T-helper 17 cell (primary cell): ENCODE results near the gene KHSRP. TPM values are rescaled to one million over a fixed set of nuclear protein-coding genes. Genes with fewer than 3 reads are reported as not detected.

Source experiments
- ATAC-seq: fragments of 150-1000 bp; cut with Tn5 transposase; 2 replicates; pipeline ENCODE4 v1.10.0; 2021; ENCODE audit warnings: mild to moderate bottlenecking, moderate library complexity
- DNase-seq, 3 donors: peaks; one replicate each; pipeline versions ENCODE4 v3.0.0 to v3.0.0-alpha.2; 2020 to 2021
- H3K9me3 ChIP-seq: one replicate; pipeline ENCODE4 v1.7.0; 2013; ENCODE audit warnings: low read length, mild to moderate bottlenecking; ENCODE audit not compliant: control insufficient read depth, poor library complexity, severe bottlenecking
- H3K27ac Mint-ChIP-seq: one replicate; pipeline ENCODE4 v1.8.0; 2022; ENCODE audit warnings: mild to moderate bottlenecking, moderate library complexity, mixed read lengths
- H3K27me3 Mint-ChIP-seq: one replicate; pipeline ENCODE4 v1.8.0; 2022; ENCODE audit warnings: mixed read lengths
- H3K36me3 Mint-ChIP-seq: one replicate; pipeline ENCODE4 v1.8.0; 2022; ENCODE audit warnings: low read depth, mixed read lengths
- H3K4me1 Mint-ChIP-seq: one replicate; pipeline ENCODE4 v1.8.0; 2022; ENCODE audit warnings: mild to moderate bottlenecking, mixed read lengths
- H3K4me3 Mint-ChIP-seq: one replicate; pipeline ENCODE4 v1.8.0; 2022; ENCODE audit warnings: mild to moderate bottlenecking, moderate library complexity, mixed read lengths
- total RNA-seq, 4 donors: library from RNA in 2 of 4; stranded (reverse) in 2 of 4; gene quantifications; one replicate each; pipeline ENCODE4 v1.2.3 and lab custom pipeline; 2022 to 2026

KHSRP gene
- total RNA-seq, 2 donors from 2014 or later: 138 to 164 TPM

GRCh38 chr19:6372594-6373095 is 52.0 kb downstream of the KHSRP start, which contains the start of gene ALKBH7:
Gene ALKBH7, plus strand, starts transcription at chr19:6372794. Its CDS starts 27 bp downstream, at chr19:6372821.
- DNase-seq (peak; percentile 89 to 92 (median 91)), ATAC-seq (peak; percentile 82)
- Mint-ChIP-seq H3K36me3 (peaks cover 2% of the 10 kb centered on the region), H3K27me3 (no peaks in the 10 kb centered on the region), H3K4me1 (peaks cover 19% of the 10 kb centered on the region), H3K27ac (peak within 1 kb of the TSS; percentile 85), H3K4me3 (peak within 1 kb of the TSS; percentile 93)
- H3K9me3 ChIP-seq: no peaks in the 10 kb centered on the region

GRCh38 chr19:6364353-6364752 is 60.3 kb downstream of the KHSRP start:
- ATAC-seq (no peak), DNase-seq (no peak)
- H3K27me3 Mint-ChIP-seq: no peaks in the 10 kb centered on the region
- no peaks in the 10 kb centered on the region for H3K9me3 ChIP-seq
- peaks cover 3% of the 10 kb centered on the region for H3K36me3 Mint-ChIP-seq
- H3K4me1 Mint-ChIP-seq: peaks cover 17% of the 10 kb centered on the region
- no peak overlapping the region for H3K27ac Mint-ChIP-seq
- H3K4me3 Mint-ChIP-seq: no peak overlapping the region

Other genes starting within 250 kb of the KHSRP start
- gene MLLT1, start 144.8 kb downstream of the KHSRP start, total RNA-seq: 10 to 100 TPM; 27.1 to 30.3 TPM
- gene ACER1, start 91.2 kb downstream of the KHSRP start, total RNA-seq: 1 to 10 TPM in 1 of 2 donors, under 1 TPM in 1; 0.99 to 1.5 TPM
- 10 to 100 TPM; 75.9 to 82.7 TPM for gene CLPP, start 63.3 kb downstream of the KHSRP start, total RNA-seq
- 10 to 100 TPM; 44.1 to 47.6 TPM for gene ALKBH7, start 52.0 kb downstream of the KHSRP start, total RNA-seq
- 1 to 10 TPM; 1.3 to 1.5 TPM for gene PSPN, start 48.9 kb downstream of the KHSRP start, total RNA-seq
- 10 to 100 TPM; 67.2 to 68.7 TPM for gene GTF2F1, start 31.6 kb downstream of the KHSRP start, total RNA-seq
- gene SLC25A41, start 9.0 kb upstream of the KHSRP start, total RNA-seq: not detected
- 10 to 100 TPM in 1 of 2 donors, 1 to 10 TPM in 1; 9.6 to 11.3 TPM for gene SLC25A23, start 35.0 kb upstream of the KHSRP start, total RNA-seq
- gene CRB3, start 39.5 kb upstream of the KHSRP start, total RNA-seq: 1 to 10 TPM; 1.4 to 1.5 TPM
- 100 to 1,000 TPM; 104 to 105 TPM for gene DENND1C, start 57.0 kb upstream of the KHSRP start, total RNA-seq
- 1 to 10 TPM; 1.5 to 1.6 TPM for gene TUBB4A, start 77.5 kb upstream of the KHSRP start, total RNA-seq
- 1 to 10 TPM; 2.2 to 3.3 TPM for gene TNFSF9, start 106.2 kb upstream of the KHSRP start, total RNA-seq
- gene CD70, start 166.3 kb upstream of the KHSRP start, total RNA-seq: 1 to 10 TPM; 3.0 to 4.5 TPM
- 1 to 10 TPM; 5.0 to 5.6 TPM for gene TNFSF14, start 245.3 kb upstream of the KHSRP start, total RNA-seq